H1 (cell line): Measurements from ENCODE around the gene SETD1B. TPM values are rescaled to one million over a fixed set of nuclear protein-coding genes. Genes with fewer than 3 reads are reported as not detected.

ENCODE experiments used
- BACH1 ChIP-seq: IDR thresholded peaks from 2 replicates; pipeline ENCODE4 v1.6.1; 2012; ENCODE audit warnings: low read length, improper control_type of control experiment
- CBX8 ChIP-seq: fragments of 300-800, 300-1000 bp; sonication (generic); IDR thresholded peaks from 2 replicates; pipeline ENCODE4 v1.7.1; 2016; ENCODE audit warnings: low read depth, low read length, borderline replicate concordance
- CHD1 ChIP-seq: IDR thresholded peaks from 2 replicates; pipeline ENCODE4 v1.6.1; 2012; ENCODE audit warnings: low read depth, low read length, improper control_type of control experiment
- CTBP2 ChIP-seq: IDR thresholded peaks from 2 replicates; pipeline ENCODE4 v1.7.0; 2011; ENCODE audit warnings: borderline replicate concordance, mild to moderate bottlenecking, moderate library complexity, mixed read lengths, low read length; ENCODE audit not compliant: insufficient read depth, insufficient read length
- JUN ChIP-seq: IDR thresholded peaks from 2 replicates; pipeline ENCODE4 v1.6.1; 2011; ENCODE audit warnings: low read depth, mild to moderate bottlenecking, improper control_type of control experiment, low read length
- KDM5A ChIP-seq: fragments of 200-600 bp; IDR thresholded peaks from 2 replicates; pipeline ENCODE4 v1.7.1; 2012; ENCODE audit warnings: mild to moderate bottlenecking, low read length, inconsistent platforms, mixed read lengths
- POLR2AphosphoS5 ChIP-seq: IDR thresholded peaks from 2 replicates; pipeline ENCODE4 v1.6.1; 2011; ENCODE audit warnings: low read depth, low read length
- RAD21 ChIP-seq, 2 experiments: IDR thresholded peaks in 1 of 2; conservative IDR thresholded peaks in 1 of 2; 2 replicates each; pipeline ENCODE4 v1.6.1; 2011; ENCODE audit warnings: low read depth in 2 of 2, low read length in 2 of 2, improper control_type of control experiment in 1 of 2, inconsistent platforms in 1 of 2, mild to moderate bottlenecking in 1 of 2, moderate library complexity in 1 of 2
- RFX5 ChIP-seq: IDR thresholded peaks from 2 replicates; pipeline ENCODE4 v1.6.1; 2011; ENCODE audit warnings: low read depth, low read length, improper control_type of control experiment, borderline replicate concordance
- TAF7 ChIP-seq: optimal IDR thresholded peaks from 2 replicates; pipeline ENCODE3; 2011; ENCODE audit warnings: low read depth, mild to moderate bottlenecking, inconsistent platforms, low read length, moderate library complexity, borderline replicate concordance
- polyA plus RNA-seq, 7 experiments: library from polyadenylated mRNA; depleted of rRNA in 3 of 7; stranded (reverse) in 5 of 7; unstranded in 2 of 7; fragments of >200 nt in 5 of 7; fragments of 200-250 nt in 2 of 7; gene quantifications; 1 replicate in 5 of 7; 2 replicates in 1 of 7; 4 replicates in 1 of 7; pipeline versions ENCODE4 v1.2.1 to v1.2.3, GENCODE V29; 2011 to 2013; ENCODE audit warnings: missing spikeins in 2 of 7, mixed read lengths in 2 of 7
- total RNA-seq: library from RNA; stranded (reverse); fragmentation: NEBNext Ultra II Directional; extraction: Animal tissue kit (Norgen Biotek cat#: 25700); gene quantifications from 2 replicates; pipeline ENCODE4 v1.2.1, GENCODE V29; 2021
- TF ChIP-seq, protein P1 (sequence below): IDR thresholded peaks from 2 replicates; pipeline ENCODE4 v1.6.1; 2012; ENCODE audit warnings: inconsistent platforms

Gene SETD1B
- total and polyA plus RNA-seq, 2 of the 8 experiments (the other 6 are each of a cell fraction or from before 2014, with no cell fraction given) = 1.3 to 17.7 TPM

DNA sequence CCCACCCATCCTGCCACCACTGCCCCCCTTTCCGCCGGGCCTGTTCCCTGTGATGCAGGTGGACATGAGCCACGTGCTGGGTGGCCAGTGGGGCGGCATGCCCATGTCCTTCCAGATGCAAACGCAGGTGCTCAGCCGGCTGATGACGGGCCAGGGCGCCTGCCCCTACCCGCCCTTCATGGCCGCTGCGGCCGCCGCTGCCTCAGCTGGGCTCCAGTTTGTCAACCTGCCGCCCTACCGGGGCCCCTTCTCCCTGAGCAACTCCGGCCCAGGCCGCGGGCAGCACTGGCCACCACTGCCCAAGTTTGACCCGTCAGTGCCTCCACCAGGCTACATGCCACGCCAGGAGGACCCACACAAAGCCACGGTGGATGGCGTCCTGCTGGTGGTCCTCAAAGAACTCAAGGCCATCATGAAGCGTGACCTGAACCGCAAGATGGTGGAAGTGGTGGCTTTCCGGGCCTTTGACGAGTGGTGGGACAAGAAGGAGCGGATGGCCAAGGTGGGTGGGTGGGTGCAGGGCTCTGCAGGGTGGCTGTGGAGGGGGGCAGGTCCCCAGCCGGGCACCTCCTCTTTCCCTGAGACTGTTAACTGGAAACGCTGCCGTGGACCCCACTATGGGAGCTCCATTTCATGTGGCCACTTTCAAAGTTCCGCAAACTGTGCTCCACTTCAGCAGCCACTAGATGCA lies 10.8 kb downstream of the SETD1B start (continued):
- TF ChIP-seq RAD21 (IDR thresholded peaks at IDR 0.05 in 1 of 2, conservative IDR thresholded peaks at IDR 0.05 in 1 of 2; ENCODE audit: low read depth in 2 of 2, low read length in 2 of 2) (no peak), KDM5A (no peak), TAF7 (no peak), CHD1 (no peak), CTBP2 (no peak), RFX5 (no peak), CBX8 (no peak), JUN (no peak), POLR2AphosphoS5 (no peak), BACH1 (no peak)
- TF ChIP-seq, protein P1, sequence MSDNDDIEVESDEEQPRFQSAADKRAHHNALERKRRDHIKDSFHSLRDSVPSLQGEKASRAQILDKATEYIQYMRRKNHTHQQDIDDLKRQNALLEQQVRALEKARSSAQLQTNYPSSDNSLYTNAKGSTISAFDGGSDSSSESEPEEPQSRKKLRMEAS = no peak
